ENCODE measurements around the gene TRMT13. TPM values are rescaled to one million over a fixed set of nuclear protein-coding genes. Genes with fewer than 3 reads are reported as not detected.

The TRMT13 gene
- 10 to 100 TPM; 19.2 to 21.0 TPM for total RNA-seq

GRCh38 chr1:100132566-100133477, at the start of gene TRMT13, which contains the start of gene SASS6:
Gene TRMT13, plus strand, starts transcription at chr1:100133163. Its CDS starts 6 bp downstream, at chr1:100133169.
Gene SASS6, minus strand, starts transcription at chr1:100132930. Its CDS starts 116 bp downstream, at chr1:100132814.
- Mint-ChIP-seq H3K36me3 (peaks cover 3% of the 10 kb centered on the region), H3K27me3 (no peaks in the 10 kb centered on the region)

DNA sequence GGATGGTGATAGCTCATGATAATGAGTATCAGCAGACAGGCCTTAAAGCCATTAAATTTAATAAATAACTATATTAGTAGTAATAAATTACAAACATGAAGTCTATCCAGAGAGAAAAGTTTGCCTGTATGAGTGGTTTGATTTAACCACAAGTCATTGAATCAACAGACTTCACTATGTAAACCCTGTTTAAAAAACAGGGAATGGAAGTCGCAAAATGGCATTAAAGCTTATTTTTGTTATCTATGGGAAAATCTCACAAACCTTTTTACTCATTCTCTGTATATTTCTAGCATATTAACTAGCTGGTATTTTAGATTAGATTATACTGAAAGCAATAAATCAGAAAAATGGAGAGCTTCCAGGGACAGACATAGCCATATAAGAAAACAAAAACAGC, 45.6 kb upstream of the TRMT13 start:
- DNase-seq (ENCODE audit: low spot score) (no peak), ATAC-seq (no peak)
- Mint-ChIP-seq H3K36me3 (no peaks in the 10 kb centered on the region), H3K27ac (no peak overlapping the region), H3K27me3 (no peaks in the 10 kb centered on the region), H3K9me3 (no peaks in the 10 kb centered on the region), H3K4me3 (no peak overlapping the region), H3K4me1 (ENCODE audit: low read depth in 2 of 2) (no peaks in the 10 kb centered on the region)

More at GRCh38 chr1:100132566-100133477, at the start of gene TRMT13, which contains the start of gene SASS6:
- H3K27ac Mint-ChIP-seq: peak within 1 kb of the TSS; percentile 90 to 98
- peaks cover 21 to 37% of the 10 kb centered on the region in 2 donors for H3K4me1 Mint-ChIP-seq (ENCODE audit: low read depth in 2 of 2)
- peak within 1 kb of the TSS; percentile 98 for H3K4me3 Mint-ChIP-seq
- DNase-seq (ENCODE audit: low spot score): peak; percentile 97
- no peaks in the 10 kb centered on the region for H3K9me3 Mint-ChIP-seq
- peak; percentile 98 to 99 for ATAC-seq

DNA sequence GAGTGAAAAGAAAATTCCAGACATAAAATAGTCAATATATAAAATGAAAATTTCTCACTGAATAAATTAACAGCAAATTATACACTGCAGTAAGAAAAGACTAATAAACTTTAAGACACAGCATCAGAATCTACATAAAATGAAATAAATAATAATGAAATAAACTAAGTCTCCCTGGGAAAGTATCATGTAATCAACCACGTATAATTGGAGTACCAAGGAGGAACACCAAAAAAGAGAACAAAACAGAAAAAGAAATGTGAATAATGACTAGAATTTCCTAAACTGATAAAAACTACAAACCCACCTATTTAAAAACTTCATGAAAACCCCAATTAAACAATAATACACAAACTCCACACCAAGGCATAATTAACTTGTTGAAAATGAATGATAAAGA, 43.9 kb upstream of the TRMT13 start:
- no peak overlapping the region for H3K27ac Mint-ChIP-seq
- DNase-seq (ENCODE audit: low spot score) (no peak), ATAC-seq (no peak)
- no peaks in the 10 kb centered on the region for H3K27me3 Mint-ChIP-seq
- no peaks in the 10 kb centered on the region for H3K36me3 Mint-ChIP-seq
- no peak overlapping the region for H3K4me3 Mint-ChIP-seq
- no peaks in the 10 kb centered on the region for H3K9me3 Mint-ChIP-seq
- H3K4me1 Mint-ChIP-seq (ENCODE audit: low read depth in 2 of 2): no peaks in the 10 kb centered on the region

DNA sequence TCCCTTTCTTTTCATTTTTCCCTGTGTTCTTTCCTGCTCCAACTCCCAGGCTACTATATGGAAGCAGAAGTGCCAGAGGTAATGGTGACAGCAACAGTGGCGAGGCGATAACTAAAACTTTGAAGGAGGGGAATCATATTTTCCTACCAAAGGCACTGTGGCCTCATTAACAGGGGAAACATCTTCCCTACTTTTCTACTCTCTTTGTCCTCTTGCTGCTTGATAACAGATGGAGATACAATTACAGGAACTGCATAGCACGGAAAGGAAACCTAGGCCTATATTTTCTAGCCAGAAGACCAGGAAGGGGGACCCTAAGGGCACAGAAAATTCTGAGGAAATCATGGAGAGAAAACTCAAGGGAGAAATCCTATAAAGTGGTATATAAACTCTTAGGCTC, 42.5 kb upstream of the TRMT13 start:
- H3K27me3 Mint-ChIP-seq: no peaks in the 10 kb centered on the region
- DNase-seq (ENCODE audit: low spot score) (no peak), ATAC-seq (no peak)
- H3K4me3 Mint-ChIP-seq: no peak overlapping the region
- H3K27ac Mint-ChIP-seq: no peak overlapping the region
- no peaks in the 10 kb centered on the region for H3K36me3 Mint-ChIP-seq
- H3K4me1 Mint-ChIP-seq (ENCODE audit: low read depth in 2 of 2): no peaks in the 10 kb centered on the region
- no peaks in the 10 kb centered on the region for H3K9me3 Mint-ChIP-seq

DNA sequence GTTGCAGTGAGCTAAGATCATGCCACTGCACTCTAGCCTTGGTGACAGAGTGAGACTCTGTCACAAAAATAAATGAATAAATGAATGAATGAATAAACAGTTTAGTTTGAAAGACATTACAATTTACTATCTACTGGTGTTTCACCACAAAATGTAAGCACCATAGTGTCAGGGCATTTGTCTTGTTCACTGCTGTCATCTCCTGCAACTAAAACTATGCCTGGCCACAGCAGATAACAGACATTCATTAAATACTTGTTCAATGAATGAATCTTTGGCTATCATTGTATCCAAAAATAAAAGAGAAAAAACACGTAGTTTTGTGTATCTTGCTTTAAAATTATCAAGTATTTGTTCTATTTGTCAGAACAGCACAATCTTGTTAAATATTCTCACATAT, 32.8 kb upstream of the TRMT13 start:
- ATAC-seq: no peak
- Mint-ChIP-seq H3K4me1 (ENCODE audit: low read depth in 2 of 2) (no peaks in the 10 kb centered on the region), H3K36me3 (peaks cover 11% of the 10 kb centered on the region), H3K27ac (no peak overlapping the region), H3K4me3 (no peak overlapping the region), H3K9me3 (no peaks in the 10 kb centered on the region), H3K27me3 (no peaks in the 10 kb centered on the region)
- DNase-seq (ENCODE audit: low spot score): no peak

GRCh38 chr1:100101564-100101963, 31.4 kb upstream of the TRMT13 start:
- no peak overlapping the region for H3K4me3 Mint-ChIP-seq
- peaks cover 11% of the 10 kb centered on the region for H3K36me3 Mint-ChIP-seq
- DNase-seq (ENCODE audit: low spot score): no peak
- no peak overlapping the region for H3K27ac Mint-ChIP-seq
- H3K9me3 Mint-ChIP-seq: no peaks in the 10 kb centered on the region
- H3K27me3 Mint-ChIP-seq: no peaks in the 10 kb centered on the region
- H3K4me1 Mint-ChIP-seq (ENCODE audit: low read depth in 2 of 2): no peaks in the 10 kb centered on the region
- ATAC-seq: no peak

- Mint-ChIP-seq H3K4me1 (ENCODE audit: low read depth in 2 of 2) (no peaks in the 10 kb centered on the region), H3K4me3 (no peak overlapping the region), H3K27me3 (no peaks in the 10 kb centered on the region), H3K27ac (no peak overlapping the region), H3K36me3 (peaks cover 7% of the 10 kb centered on the region), H3K9me3 (no peaks in the 10 kb centered on the region)
- ATAC-seq (no peak), DNase-seq (ENCODE audit: low spot score) (no peak)
Observed at GRCh38 chr1:100107696-100108095, 25.3 kb upstream of the TRMT13 start.

- H3K27me3 Mint-ChIP-seq: no peaks in the 10 kb centered on the region
- DNase-seq (ENCODE audit: low spot score) (no peak), ATAC-seq (no peak)
- H3K4me1 Mint-ChIP-seq (ENCODE audit: low read depth in 2 of 2): no peaks in the 10 kb centered on the region
- H3K27ac Mint-ChIP-seq: no peak overlapping the region
- H3K4me3 Mint-ChIP-seq: no peak overlapping the region
- H3K36me3 Mint-ChIP-seq: peaks cover 13% of the 10 kb centered on the region
- no peaks in the 10 kb centered on the region for H3K9me3 Mint-ChIP-seq
Observed at GRCh38 chr1:100109554-100110066, 23.4 kb upstream of the TRMT13 start.

- no peak overlapping the region for H3K27ac Mint-ChIP-seq
- no peaks in the 10 kb centered on the region for H3K27me3 Mint-ChIP-seq
- DNase-seq (ENCODE audit: low spot score): no peak
- H3K9me3 Mint-ChIP-seq: no peaks in the 10 kb centered on the region
- H3K4me1 Mint-ChIP-seq (ENCODE audit: low read depth in 2 of 2): no peaks in the 10 kb centered on the region
- H3K4me3 Mint-ChIP-seq: no peak overlapping the region
- peaks cover 20% of the 10 kb centered on the region for H3K36me3 Mint-ChIP-seq
- no peak for ATAC-seq
Observed at GRCh38 chr1:100115524-100115923, 17.4 kb upstream of the TRMT13 start.

DNA sequence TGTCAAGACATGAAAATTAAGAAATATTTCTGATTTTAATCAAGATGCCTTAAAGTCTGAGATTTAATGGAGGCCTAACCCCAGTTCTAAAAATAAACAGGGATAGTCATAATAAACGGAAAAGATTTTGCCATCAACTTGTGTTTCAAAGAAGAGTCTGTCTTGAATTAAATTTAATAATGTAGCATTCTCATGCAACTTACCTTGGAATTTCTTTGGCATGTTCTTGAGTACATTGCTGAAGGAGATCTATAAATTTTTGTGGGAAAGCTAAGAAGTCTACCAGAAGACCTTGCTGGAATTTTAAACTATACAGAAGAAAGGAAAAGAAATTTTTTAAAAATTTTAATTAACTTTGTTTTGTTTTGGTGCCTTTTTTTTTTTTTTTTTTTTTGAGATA, 10.8 kb upstream of the TRMT13 start:
- Mint-ChIP-seq H3K4me1 (ENCODE audit: low read depth in 2 of 2) (no peaks in the 10 kb centered on the region), H3K4me3 (no peak overlapping the region), H3K9me3 (no peaks in the 10 kb centered on the region), H3K27me3 (no peaks in the 10 kb centered on the region), H3K27ac (no peak overlapping the region), H3K36me3 (peaks cover 5% of the 10 kb centered on the region)
- no peak for ATAC-seq
- no peak for DNase-seq (ENCODE audit: low spot score)

- no peaks in the 10 kb centered on the region for H3K27me3 Mint-ChIP-seq
- H3K4me1 Mint-ChIP-seq (ENCODE audit: low read depth in 2 of 2): peaks cover 5 to 14% of the 10 kb centered on the region in 2 donors
- H3K27ac Mint-ChIP-seq: no peak overlapping the region
- no peak overlapping the region for H3K4me3 Mint-ChIP-seq
- DNase-seq (ENCODE audit: low spot score) (no peak), ATAC-seq (no peak)
- H3K36me3 Mint-ChIP-seq: no peaks in the 10 kb centered on the region
- H3K9me3 Mint-ChIP-seq: no peaks in the 10 kb centered on the region
Observed at GRCh38 chr1:100127226-100127625, 5.7 kb upstream of the TRMT13 start.

GRCh38 chr1:100130552-100131077, 2.3 kb upstream of the TRMT13 start:
- no peak overlapping the region for H3K27ac Mint-ChIP-seq
- H3K4me3 Mint-ChIP-seq: no peak overlapping the region
- no peaks in the 10 kb centered on the region for H3K36me3 Mint-ChIP-seq
- ATAC-seq (no peak), DNase-seq (ENCODE audit: low spot score) (no peak)
- H3K9me3 Mint-ChIP-seq: no peaks in the 10 kb centered on the region
- no peaks in the 10 kb centered on the region for H3K27me3 Mint-ChIP-seq
- H3K4me1 Mint-ChIP-seq (ENCODE audit: low read depth in 2 of 2): peaks cover 21 to 37% of the 10 kb centered on the region in 2 donors

- ATAC-seq (no peak), DNase-seq (ENCODE audit: low spot score) (no peak)
- Mint-ChIP-seq H3K9me3 (no peaks in the 10 kb centered on the region), H3K36me3 (no peaks in the 10 kb centered on the region), H3K4me3 (peak overlapping the region; percentile 98), H3K4me1 (ENCODE audit: low read depth in 2 of 2) (peaks cover 21 to 37% of the 10 kb centered on the region in 2 donors), H3K27ac (peak overlapping the region; percentile 90 to 98), H3K27me3 (no peaks in the 10 kb centered on the region)
Observed at GRCh38 chr1:100131623-100132022, 1.3 kb upstream of the TRMT13 start.

- Mint-ChIP-seq H3K27ac (peak overlapping the region in 1 of 2 donors; percentile 17), H3K27me3 (no peaks in the 10 kb centered on the region), H3K4me1 (ENCODE audit: low read depth in 2 of 2) (peaks cover 23 to 33% of the 10 kb centered on the region in 2 donors), H3K9me3 (no peaks in the 10 kb centered on the region), H3K36me3 (peaks cover 11% of the 10 kb centered on the region), H3K4me3 (peak overlapping the region; percentile 52)
- DNase-seq (ENCODE audit: low spot score): no peak
- ATAC-seq: no peak
Observed at GRCh38 chr1:100134872-100135271, 1.9 kb downstream of the TRMT13 start.
